Type B pancreatic cell (in vitro differentiated cells): Measurements from ENCODE around the gene NGF. TPM values are rescaled to one million over a fixed set of nuclear protein-coding genes. Genes with fewer than 3 reads are reported as not detected.

Source experiments
- DNase-seq: peaks from one replicate; pipeline ENCODE4 v3.0.0; 2021; ENCODE audit warnings: mixed read lengths; ENCODE audit not compliant: unreplicated experiment; ENCODE audit errors: extremely low spot score
- H3K27ac Mint-ChIP-seq: 2 replicates; pipeline ENCODE4 v1.8.0; 2021; ENCODE audit warnings: mild to moderate bottlenecking, mixed read lengths
- H3K27me3 Mint-ChIP-seq: 2 replicates; pipeline ENCODE4 v1.8.0; 2021; ENCODE audit warnings: mixed read lengths
- H3K36me3 Mint-ChIP-seq: 2 replicates; pipeline ENCODE4 v1.8.0; 2021; ENCODE audit warnings: mixed read lengths
- H3K4me1 Mint-ChIP-seq: one replicate; pipeline ENCODE4 v1.8.0; 2021; ENCODE audit warnings: mixed read lengths; ENCODE audit not compliant: unreplicated experiment
- H3K4me3 Mint-ChIP-seq: 2 replicates; pipeline ENCODE4 v1.8.0; 2021; ENCODE audit warnings: mild to moderate bottlenecking, mixed read lengths
- H3K9me3 Mint-ChIP-seq: 2 replicates; pipeline ENCODE4 v1.8.0; 2021; ENCODE audit warnings: mixed read lengths
- total RNA-seq: library from RNA; stranded (reverse); gene quantifications from 2 replicates; pipeline ENCODE4 v1.2.1, GENCODE V29; 2021; ENCODE audit warnings: low replicate concordance
- TF ChIP-seq, protein P1 (sequence below): fragments of 200-600 bp; sonication (generic); conservative IDR thresholded peaks from 2 replicates; pipeline ENCODE4 v1.5.0; 2021; ENCODE audit warnings: antibody characterized with exemption, mild to moderate bottlenecking

The NGF gene
- total RNA-seq, 1 donor from 2014 or later, result 3.3 TPM

DNA sequence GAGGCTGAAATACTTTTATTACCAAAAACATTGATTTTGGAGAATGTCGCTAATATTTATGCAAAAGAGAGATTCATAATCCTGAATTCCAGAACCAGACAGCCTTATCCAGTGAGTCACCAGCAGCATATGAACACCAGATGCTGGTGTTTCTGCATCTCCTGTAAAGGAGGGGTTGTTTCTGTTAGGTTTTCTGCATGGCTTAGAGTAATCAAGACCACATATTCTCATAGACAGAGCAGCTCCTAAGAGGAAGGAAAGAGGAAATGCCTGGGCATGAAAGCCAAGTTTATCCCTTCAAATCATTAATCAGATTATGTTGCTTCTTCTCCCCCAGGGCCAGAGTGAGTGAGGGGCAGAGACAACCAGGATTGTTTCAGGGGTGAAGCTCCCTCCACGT is 86.2 kb downstream of the NGF start:
- DNase-seq, result no peak
- Mint-ChIP-seq H3K27me3 (no peaks in the 10 kb centered on the region), H3K36me3 (no peaks in the 10 kb centered on the region), H3K4me1 (no peaks in the 10 kb centered on the region), H3K9me3 (no peaks in the 10 kb centered on the region), H3K27ac (no peak overlapping the region), H3K4me3 (no peak overlapping the region)
- TF ChIP-seq, protein P1, sequence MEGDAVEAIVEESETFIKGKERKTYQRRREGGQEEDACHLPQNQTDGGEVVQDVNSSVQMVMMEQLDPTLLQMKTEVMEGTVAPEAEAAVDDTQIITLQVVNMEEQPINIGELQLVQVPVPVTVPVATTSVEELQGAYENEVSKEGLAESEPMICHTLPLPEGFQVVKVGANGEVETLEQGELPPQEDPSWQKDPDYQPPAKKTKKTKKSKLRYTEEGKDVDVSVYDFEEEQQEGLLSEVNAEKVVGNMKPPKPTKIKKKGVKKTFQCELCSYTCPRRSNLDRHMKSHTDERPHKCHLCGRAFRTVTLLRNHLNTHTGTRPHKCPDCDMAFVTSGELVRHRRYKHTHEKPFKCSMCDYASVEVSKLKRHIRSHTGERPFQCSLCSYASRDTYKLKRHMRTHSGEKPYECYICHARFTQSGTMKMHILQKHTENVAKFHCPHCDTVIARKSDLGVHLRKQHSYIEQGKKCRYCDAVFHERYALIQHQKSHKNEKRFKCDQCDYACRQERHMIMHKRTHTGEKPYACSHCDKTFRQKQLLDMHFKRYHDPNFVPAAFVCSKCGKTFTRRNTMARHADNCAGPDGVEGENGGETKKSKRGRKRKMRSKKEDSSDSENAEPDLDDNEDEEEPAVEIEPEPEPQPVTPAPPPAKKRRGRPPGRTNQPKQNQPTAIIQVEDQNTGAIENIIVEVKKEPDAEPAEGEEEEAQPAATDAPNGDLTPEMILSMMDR, result no peak

DNA sequence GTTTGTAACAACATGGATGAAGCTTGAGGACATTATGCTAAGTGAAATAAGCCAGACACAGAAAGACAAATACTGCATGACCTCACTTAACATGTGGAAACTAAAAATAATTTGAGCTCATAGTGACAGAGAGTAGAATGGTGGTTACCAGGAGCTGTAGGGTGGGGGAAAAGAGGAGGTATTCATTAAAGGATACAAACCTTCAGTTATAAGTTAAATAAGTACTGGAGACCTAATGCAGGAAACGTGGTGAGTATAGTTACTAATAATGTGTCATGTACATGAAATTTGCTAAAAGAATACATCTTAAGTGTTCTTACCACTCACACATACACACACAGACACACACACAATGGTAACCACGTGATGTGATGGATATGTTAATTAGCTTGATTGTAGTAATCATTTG is 86.7 kb downstream of the NGF start:
- TF ChIP-seq, protein P1, result no peak
- Mint-ChIP-seq H3K27me3 (no peaks in the 10 kb centered on the region), H3K4me3 (no peak overlapping the region), H3K36me3 (no peaks in the 10 kb centered on the region), H3K4me1 (no peaks in the 10 kb centered on the region), H3K27ac (peak overlapping the region; percentile 63), H3K9me3 (no peaks in the 10 kb centered on the region)
- DNase-seq, result no peak

DNA sequence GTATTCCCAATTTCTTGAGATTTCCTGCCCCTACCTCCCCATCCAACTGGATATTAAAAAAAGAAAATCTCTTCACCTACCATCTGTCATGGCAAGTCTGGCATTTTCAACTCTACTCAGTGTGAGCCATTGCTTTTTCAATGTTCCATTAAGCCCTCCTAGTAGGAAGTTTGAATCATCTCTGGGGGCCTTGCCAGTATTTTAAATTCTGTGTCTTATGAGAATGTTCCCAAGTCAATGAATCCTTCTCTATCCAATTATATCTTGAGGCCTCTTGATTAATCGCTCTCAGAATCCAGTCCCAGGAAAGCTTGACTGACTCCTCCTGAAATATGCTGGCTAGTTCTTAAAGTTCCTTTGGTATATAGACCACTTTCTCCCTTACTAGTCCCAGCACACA is 91.5 kb downstream of the NGF start:
- H3K4me3 Mint-ChIP-seq, result no peak overlapping the region
- no peak for DNase-seq
- H3K27ac Mint-ChIP-seq, result no peak overlapping the region
- TF ChIP-seq, protein P1, result no peak
- H3K36me3 Mint-ChIP-seq, result no peaks in the 10 kb centered on the region
- H3K4me1 Mint-ChIP-seq, result no peaks in the 10 kb centered on the region
- no peaks in the 10 kb centered on the region for H3K9me3 Mint-ChIP-seq
- no peaks in the 10 kb centered on the region for H3K27me3 Mint-ChIP-seq

DNA sequence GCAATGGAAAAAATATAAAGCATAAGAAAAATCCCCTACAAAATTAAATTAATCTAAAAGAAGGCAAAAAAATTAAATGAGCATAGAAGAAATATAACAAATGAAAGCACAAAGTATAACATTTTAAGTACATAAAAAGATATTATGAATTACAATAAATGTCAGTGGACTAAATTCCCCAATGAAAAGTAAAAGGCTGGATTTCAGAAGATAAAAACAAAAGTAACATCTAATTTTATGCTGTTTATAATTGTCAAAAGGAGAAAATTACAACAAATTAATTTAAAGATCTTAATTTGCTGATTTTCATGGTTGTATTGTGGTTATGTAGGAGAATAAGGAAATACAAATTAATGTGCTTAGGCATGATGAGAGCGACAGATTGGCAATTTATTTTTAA is 92.8 kb downstream of the NGF start:
- Mint-ChIP-seq H3K9me3 (no peaks in the 10 kb centered on the region), H3K4me1 (no peaks in the 10 kb centered on the region), H3K36me3 (no peaks in the 10 kb centered on the region), H3K4me3 (no peak overlapping the region), H3K27ac (no peak overlapping the region), H3K27me3 (no peaks in the 10 kb centered on the region)
- TF ChIP-seq, protein P1, result no peak
- DNase-seq, result no peak

DNA sequence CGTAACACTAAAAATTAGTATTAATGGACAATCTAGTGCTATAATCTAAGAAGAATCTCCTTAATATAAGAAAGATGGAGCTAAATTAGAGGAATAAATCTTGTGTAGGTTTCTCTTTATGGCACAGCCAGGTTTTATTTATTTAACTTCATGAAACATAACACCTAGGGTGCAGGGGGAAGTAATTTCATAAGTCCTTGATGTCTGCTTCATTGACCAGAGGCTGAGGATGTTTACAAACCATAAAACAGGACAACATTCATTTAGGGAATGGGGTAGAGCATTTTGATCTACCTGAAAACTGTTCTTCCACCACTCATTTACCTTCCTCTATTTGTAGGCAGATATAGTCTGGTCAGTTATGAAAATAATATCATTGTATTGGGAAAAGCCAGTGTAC is 95.5 kb downstream of the NGF start:
- TF ChIP-seq, protein P1, result no peak
- Mint-ChIP-seq H3K4me3 (no peak overlapping the region), H3K36me3 (no peaks in the 10 kb centered on the region), H3K27me3 (no peaks in the 10 kb centered on the region), H3K27ac (no peak overlapping the region), H3K9me3 (peaks cover 3% of the 10 kb centered on the region), H3K4me1 (peaks cover 3% of the 10 kb centered on the region)
- DNase-seq, result no peak

DNA sequence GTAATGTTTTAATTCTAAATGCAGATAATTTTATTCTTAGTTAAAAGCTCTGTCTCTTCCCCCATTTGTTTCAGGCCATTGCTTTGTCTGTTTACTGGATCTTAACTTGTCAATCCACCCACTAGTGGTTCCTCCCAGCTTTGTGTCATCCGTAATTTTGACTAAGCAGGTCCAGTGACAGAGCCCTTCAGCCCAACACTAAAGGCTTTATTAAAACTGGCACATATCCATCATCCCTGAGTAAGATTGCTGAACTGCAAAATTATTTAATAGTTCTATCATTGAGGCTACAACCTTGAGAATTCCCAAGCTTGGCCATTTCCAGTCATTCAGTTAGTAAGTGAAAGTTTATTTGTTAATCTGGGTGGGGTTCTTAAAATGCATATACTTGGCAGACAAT is 96.7 kb downstream of the NGF start:
- Mint-ChIP-seq H3K9me3 (peaks cover 3% of the 10 kb centered on the region), H3K4me1 (peaks cover 3% of the 10 kb centered on the region), H3K27ac (no peak overlapping the region), H3K36me3 (no peaks in the 10 kb centered on the region), H3K4me3 (no peak overlapping the region), H3K27me3 (no peaks in the 10 kb centered on the region)
- no peak for DNase-seq
- TF ChIP-seq, protein P1, result no peak
